ENCODE results near the gene PNLIPRP1.

Gene PNLIPRP1

DNA sequence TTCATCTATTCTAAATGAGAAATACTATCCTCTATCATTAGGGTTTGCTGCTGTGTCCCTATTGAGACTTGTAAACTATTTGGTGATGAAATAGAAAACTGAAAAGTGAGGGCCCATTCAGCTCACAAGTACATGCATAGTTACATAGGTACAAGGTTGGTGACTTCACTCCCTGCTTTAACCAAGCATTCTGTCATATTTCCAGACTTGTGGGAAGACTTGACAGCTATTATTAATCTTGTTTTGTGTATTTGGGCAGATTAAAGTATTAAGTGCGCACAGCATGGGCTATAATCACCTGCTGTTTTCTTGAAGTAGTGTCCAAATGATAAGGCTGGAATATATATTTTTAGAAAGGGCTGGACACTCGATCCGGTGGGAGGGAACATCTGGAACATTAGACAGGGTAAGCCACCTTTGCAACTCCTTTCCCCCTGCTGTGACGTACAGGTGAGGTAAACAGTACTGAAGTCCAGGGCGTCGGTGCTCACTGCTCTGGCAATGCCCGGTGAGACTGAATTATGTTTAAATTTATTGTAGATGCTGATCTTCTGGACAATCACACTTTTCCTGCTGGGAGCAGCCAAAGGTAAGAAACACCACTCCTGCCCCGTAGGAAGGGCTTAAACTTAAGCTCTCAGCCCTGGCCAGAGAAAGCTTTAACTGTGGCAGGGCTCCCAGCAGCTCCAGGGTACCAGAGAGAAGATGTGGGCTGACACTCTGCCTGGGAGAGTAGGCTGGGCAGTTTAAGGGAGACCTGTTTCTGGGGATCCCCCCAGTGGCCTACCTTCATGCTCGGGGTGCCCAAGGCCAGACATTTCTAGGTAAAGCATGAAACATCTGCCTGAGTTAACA is at the start of gene PNLIPRP1:
Gene PNLIPRP1 (plus strand): TSS at position 370 of the 855 bp plus-strand sequence. CDS start 171 bp downstream, at position 541.
- no peak for ATAC-seq

DNA sequence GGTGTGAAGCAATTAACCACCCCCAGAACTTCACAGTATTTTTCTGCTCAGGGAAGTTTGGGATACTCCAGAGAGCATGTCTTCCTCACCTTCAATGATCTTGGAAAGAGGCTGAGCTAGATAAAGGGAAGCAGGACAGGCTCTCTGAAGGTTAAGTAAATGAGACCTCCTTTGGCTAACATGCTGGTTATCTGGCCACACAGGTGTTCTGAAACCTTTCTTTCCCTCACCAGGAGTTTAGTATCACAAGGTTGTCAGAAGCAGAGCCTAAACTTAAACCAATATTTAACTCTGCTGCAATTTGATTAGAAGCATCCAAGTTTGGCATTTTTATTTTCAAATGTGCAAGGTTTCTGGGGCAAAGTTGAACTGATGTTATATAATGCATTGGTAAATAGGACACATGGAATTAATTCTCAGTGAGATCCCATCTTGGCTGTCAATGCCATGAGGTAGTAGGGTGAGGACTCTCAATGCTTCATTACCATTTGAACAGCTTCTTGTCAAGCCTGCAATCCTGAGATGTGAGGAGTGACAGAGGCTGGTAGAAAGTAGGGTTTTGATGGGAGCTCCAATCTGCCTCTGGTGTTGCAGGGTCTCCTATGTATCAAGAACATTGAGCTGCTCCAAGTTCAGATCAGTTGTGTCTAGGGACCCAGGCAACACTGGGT is 48.6 kb upstream of the PNLIPRP1 start:
- no peak for ATAC-seq

DNA sequence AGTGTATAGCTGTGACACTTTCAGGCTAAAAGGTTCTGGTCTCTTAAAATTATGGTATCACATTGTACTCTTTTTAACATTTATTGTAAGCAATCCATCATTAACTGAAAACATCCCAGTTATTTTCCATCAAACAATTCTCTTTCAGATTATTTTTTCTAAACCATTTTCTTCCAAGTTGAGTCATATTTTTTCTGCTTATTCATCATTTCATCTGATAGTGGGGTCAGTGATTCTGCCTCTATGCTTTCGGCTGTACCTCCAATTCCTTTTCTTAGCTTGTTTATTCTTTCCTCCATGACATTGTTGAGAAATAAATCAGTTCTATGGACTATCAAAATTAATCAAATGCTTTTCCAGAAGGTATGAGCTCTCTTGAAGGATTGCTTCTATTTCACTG is 45.6 kb upstream of the PNLIPRP1 start:
- no peak for ATAC-seq

DNA sequence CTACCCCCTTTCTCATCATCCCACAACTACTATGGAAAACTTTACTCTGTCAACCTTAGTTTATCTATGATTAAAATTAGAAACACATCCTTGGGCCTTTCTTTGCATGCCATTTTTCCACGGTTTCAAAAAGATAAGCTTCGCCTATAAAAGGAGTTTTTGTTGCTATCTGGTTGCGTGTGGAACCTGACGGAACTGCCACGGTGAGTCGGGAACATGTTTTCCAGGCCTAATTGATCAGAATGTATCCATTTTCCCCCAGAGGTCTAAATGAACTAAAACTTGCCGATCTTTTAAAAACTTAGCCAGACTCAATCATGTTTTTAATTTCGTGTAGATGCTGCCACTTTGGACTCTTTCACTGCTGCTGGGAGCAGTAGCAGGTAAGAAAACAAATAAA is 45.0 kb upstream of the PNLIPRP1 start, which contains the start of gene PNLIP:
Gene PNLIP (plus strand): TSS at position 176 of the 400 bp plus-strand sequence. CDS start 162 bp downstream, at position 338.
- ATAC-seq, result no peak

DNA sequence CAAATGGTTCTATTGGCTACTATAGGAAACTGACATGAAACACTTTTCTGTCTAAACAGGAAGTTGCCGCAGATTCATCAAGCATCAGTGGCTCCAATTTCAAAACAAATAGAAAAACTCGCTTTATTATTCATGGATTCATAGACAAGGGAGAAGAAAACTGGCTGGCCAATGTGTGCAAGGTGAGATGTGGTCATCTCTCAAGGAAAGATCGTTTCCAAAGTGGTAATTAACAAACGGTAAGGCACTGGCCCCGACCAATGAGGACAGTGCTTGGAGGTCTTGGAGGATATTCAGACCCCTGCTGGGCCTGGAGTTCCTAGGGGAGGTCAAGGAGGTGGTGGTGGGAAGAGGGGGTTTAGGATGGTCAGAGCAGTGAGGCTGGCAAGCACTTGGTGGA is 42.5 kb upstream of the PNLIPRP1 start:
- no peak for ATAC-seq

DNA sequence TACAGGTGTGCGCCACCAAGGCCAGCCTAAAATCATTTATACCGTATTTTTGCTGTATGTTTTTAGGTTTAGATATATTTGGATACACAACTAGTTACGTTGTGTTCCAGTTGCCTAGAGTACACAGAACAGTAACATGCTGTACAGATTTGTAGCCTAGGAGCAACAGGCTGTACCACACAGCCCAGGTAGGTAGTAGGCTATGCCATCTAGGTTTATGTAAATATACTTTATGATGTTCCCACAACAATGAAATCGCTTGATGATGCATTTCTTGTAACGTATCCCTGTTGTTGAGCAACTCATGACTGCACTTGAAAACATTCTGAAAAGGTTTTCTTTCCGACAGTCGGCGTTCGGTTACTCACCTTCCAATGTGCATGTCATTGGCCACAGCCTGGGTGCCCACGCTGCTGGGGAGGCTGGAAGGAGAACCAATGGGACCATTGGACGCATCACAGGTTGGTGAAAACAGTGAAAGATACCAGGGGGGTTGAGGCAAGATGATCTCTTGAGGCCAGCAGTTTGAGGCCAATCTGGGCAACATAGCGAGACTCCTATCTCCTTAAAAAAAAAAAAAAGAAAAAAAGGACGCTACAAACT is 37.3 kb upstream of the PNLIPRP1 start:
- ATAC-seq, result no peak

DNA sequence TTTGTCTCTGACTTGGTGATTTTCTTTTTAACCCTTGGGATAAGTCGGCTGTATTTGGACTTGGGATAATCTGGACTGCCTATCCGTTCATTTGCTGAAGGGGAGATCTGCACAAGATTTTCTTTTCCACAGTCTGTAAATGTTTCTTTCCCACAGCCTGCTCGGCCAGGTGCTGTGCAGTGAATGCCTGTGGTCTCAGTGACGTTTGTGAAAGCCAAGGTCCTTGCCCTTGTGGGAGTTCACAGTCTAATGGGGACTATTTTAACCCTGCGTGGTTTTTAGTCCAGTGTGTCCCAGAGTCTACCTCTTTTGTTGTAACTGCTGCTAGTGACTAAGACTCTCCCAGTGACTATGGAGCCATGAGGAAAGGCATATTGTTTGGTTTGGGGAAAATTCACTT is 36.1 kb upstream of the PNLIPRP1 start:
- no peak for ATAC-seq

DNA sequence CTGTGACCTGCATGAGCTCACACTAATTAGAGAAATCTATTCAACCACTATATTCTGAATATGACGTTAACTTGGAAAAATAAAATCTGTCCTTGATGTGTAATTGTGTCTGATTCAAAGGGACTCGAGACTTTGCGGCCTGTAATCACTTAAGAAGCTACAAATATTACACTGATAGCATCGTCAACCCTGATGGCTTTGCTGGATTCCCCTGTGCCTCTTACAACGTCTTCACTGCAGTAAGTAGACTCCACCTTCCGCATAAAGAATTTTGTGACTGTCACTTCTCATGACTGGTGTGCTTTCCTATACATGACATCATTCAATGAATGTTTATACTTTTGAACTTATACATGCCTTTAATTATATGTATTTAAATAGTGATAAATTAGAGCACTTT is 34.9 kb upstream of the PNLIPRP1 start:
- no peak for ATAC-seq

DNA sequence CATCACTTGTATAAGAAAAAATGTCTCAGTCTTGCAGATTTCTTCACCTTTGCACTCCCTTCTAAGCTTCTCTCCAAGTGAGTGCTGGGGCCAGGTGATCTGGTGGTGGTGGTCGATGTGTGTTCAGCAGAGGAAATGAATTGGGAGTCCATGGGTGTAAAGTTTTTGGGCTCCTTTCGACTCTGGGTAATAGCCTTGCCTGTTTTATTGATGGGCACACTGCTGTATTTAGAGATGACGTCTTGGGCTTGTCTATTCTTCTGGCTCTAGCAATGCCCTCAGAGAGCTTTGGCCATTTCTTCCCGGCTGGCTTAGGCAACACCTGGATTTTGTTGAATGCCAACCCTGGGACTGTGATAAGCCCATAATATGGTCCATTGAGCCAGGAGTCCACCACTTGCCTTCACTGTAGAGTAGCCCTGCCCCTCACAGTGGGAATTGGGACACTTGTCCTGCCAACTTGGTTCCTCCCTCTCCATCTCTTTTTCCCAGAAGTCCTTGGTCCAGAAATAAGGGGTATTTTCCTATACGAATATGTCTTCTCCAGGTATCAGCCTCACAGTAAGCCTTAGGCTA is 33.4 kb upstream of the PNLIPRP1 start:
- ATAC-seq, result no peak

DNA sequence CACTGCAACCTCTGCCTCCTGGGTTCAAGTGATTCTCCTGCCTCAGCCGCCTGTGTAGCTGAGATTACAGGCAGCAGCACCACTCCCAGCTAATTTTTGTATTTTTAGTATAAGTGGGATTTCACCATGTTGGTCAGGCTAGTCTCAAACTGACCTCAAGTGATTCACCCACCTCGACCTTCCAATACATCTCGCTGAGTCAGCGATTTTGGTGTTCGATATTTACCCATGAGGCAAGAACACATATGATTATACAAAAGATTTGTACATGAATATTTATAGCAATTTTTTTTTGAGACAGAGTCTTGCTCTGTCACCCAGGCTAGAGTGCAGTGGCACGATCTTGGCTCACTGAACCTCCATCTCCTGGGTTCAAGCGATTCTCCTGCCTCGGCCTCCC is 25.2 kb upstream of the PNLIPRP1 start:
- ATAC-seq, result no peak

DNA sequence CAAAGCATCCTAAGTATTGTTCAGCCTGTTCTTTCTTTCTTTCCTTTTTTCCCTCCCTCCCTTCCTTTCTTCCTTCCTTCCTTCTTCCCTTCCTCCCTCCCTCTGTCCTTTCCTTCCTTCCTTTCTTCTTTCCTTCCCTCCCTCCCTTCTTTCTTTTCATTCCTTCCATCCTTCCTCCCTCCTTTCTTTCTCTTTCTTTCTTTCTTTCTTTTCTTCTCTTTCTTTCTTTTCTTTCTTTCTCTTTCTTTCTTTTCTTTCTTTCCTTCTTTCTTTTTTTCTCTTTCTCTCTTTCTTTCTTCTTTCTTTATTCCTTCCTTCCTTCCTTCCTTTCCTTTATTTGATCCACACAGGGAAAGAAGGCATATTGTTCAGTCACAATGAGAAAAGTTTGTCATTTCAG is 23.8 kb upstream of the PNLIPRP1 start:
- ATAC-seq, result no peak

DNA sequence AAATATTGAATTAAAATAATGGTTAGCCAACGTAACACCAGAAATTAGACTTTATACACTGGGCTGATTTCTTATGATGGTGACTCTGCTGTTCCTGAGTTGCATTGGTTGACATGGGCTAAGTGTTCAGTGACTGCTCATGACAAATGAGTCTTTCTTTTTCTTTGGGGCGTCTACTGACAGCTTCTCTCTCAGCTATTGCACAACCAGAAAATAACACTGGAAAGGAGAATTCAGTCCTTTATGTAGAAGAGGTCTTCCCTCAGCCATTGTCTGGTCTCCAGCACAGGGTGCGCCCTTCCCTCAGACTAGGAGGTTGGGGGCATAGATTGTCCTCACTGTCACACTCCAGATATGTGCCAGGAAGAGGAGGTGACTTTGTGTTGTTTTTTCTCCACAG is 23.4 kb upstream of the PNLIPRP1 start:
- ATAC-seq, result no peak

DNA sequence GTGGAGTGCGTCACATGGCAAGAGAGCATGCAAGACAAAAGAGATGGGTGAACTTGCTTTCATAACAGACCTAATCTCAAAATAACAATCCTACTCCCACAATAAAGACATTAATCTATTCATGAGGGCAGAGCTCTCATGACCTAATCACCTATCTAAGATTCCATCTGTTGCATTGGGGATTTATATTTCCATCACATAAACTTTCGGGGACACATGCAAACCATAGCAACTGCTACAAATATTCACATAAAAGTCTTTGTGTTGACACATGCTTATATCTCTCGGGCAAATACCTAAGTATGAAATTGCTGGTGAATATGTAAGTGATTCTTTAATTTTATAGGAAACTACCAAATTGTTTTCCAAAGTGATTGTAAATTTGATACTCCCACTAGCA is 16.0 kb upstream of the PNLIPRP1 start:
- ATAC-seq, result no peak

DNA sequence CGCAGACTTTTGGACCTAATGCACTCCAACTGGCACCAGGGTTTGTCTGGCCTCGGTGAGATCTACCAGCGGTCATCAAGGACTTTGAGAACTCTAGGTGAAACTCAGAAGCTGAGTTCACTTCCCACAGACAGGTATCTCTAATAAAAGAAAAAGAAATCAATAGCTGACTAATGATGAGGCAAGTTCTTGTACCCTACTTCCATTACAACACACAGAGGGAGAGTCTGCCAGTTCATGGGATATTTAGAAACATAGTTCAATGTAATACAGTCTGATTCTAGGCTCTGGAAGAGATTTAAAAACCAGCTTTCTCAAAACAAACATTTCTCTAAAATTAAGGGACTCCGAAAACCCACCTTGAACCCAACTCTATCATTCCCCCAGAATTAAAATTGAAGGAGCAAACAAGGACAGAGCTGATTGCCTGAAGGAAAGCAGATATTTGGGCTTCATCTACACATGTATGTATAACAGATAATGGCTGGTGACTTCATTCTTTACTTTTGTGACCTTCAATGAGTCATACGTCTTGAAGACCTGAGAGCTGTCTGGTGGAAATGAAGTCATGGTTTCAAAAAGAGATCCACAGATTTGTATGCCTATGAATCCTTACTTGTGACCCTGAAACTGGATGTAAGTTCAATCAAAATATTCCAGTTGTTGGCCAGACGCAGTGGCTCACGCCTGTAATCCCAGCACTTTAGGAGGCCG is 2.7 kb upstream of the PNLIPRP1 start:
- ATAC-seq, result no peak

DNA sequence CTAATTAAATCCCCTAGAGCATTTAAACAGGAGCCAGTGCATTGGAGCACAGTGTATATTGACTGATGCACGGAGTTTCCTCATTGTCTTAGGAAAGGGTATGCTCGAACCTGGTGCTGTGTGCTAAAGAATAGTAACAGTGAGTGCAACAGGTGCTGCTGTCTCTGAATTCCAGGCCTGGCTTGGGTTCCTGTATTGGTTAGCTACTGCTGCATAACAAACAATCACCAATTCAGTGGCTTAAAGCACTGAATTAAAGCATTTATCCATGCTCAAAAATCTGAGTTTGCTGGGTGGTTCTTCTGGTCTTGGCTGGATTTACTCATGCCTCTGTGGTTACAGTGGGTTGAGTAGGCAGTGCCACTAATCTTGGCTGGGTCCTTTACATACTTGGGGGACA is 1.8 kb upstream of the PNLIPRP1 start:
- ATAC-seq, result no peak

DNA sequence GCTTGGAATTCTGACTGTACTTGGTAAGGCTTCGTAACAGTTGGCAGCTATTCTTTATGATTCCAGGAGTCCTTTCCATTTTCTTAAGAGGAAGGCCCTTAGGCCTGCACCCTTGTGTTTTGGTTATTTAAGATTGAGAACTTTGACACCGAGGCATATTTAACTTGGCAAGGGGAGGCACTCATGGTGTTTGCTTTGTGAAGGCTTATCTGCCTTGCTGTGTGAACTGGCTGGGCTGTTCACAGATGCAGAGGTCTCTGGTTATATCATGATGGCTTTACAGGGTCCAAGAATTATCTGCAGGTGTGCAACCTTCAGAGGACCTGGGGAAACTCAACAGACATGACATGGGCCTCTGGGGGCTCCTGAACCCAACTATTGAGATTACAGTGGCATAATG is 833 bp upstream of the PNLIPRP1 start:
- ATAC-seq, result no peak

DNA sequence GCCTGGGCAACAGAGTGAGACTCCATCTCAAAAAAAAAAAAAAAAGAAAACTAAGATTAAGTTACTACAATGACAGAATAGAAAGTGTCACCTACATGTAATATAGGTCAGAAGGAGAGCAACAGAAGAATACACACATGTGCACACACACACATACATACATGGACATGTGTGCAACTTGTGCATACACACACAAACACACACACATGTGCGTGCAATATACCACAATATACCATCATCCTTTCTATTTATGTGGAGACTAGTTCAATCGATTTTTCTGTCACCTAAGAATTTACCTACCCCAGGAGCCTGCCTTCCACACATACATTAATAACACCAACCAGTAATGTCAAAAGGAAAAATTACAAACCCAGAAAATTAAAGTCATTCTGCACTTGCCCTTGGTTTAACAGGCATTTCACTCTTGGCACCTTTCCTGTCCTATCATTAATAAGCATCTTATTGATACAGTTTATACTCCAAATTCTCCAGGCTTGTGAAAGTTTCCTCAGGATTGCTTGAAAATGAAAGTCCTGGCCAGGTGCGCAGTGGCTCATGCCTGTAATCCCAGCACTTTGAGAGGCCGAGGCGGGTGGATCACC is 2.5 kb downstream of the PNLIPRP1 start:
- ATAC-seq, result no peak

DNA sequence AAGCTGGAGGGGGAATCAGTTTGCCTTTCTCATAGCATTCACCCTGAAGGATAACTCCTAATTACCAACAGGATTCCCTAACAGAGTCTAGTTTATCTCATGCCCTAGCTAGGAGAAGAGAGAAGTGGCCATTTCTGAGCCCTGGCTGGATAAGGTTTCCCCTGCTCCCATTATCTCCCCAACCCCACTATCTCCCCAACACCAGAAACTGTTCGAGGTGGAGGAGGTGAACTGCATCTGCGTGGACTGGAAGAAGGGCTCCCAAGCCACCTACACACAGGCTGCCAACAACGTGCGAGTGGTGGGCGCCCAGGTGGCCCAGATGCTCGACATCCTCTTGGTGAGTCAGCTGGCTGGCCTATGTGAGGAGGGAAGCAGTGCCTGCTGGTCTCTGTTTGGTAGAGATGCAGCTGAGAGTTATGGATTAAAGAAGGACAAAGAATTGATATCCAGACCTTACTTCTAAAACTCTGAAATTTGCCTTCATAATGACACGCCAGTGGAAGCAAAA is 3.8 kb downstream of the PNLIPRP1 start:
- no peak for ATAC-seq

DNA sequence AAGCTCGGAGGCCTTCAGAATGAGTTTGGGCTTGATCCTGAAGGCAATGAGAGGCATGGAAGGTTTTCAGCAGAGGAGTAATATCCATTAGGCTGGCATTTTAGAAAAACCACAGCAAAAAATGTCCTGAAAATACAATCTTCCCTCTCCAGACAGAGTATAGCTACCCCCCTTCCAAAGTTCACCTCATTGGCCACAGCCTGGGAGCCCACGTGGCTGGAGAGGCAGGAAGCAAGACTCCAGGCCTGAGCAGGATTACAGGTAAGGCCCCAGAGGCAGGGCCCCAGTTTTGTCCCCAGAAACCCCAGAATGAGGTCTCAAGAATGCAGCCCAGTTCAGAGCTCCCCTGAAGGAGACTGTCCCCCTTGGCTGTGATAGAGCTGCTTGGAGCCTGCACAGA is 5.3 kb downstream of the PNLIPRP1 start:
- ATAC-seq, result no peak

DNA sequence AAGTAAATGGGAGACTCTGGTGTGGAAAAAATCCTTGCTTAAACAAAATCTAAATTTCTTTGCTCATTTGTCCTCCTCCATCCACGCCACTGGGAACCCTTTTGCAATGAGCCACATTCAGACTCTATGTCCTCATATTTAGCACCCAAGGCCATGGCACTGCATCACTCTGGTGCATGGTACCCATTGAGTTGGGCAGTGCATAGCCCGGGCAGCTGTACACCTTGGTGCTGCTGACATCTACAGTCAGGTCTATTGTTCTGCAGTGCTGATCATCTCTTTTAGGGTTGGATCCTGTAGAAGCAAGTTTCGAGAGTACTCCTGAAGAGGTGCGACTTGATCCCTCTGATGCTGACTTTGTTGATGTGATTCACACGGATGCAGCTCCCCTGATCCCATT is 6.8 kb downstream of the PNLIPRP1 start:
- ATAC-seq, result no peak

DNA sequence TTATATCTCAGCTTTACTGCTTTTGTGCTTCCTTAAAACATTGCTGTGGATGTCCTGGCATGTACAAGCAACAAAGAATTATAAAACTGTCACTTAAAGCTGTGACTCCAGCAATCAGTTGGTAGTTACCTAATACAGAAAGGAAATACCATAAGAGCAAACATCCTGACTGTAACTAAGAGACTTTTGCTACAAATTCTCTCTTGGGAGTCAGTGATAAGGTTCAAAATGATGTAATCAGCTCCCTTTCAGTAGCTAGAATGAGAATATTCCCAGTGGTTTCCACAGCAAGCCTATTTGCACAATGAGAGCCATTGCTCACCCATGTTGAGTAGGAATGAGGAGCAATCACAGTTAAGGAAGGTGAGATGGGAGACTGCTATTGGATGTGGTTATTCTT is 7.6 kb downstream of the PNLIPRP1 start:
- ATAC-seq, result no peak

DNA sequence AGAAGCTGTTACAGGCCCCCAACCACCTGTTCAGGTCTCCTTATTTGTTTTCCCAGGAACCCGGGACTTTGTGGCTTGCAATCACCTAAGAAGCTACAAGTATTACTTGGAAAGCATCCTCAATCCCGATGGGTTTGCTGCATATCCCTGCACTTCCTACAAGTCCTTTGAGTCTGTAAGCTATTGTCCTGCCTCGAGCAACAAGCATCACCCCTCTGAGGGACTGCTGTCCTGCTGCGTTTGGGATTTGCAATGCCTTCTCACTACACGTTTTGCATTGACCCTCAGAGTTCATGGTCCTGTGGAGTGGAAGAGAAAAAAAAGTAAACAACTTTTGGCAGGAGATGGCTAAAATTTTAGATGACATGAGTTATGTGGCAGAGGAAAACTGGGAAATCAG is 9.2 kb downstream of the PNLIPRP1 start:
- no peak for ATAC-seq
